Stimulated activated CD8-positive, alpha-beta memory T cell treated with anti-CD3 and anti-CD28 coated beads, Interleukin-7, amount 100 ng/mL, for 48 hours (primary cell): ENCODE data around the gene MYADML2.
A peak's percentile ranks its signal among the peaks of the same experiment; 100 is the strongest.
"Not testable (repeated sequence)": the region's sequence is repeated elsewhere in the genome, so short reads cannot be mapped to it uniquely, and the experiment has no call there.

Source experiments
- DNase-seq, 2 donors: peaks; one replicate each; pipeline ENCODE4 v3.0.0-alpha.2; 2020; ENCODE audit warnings: low read depth in 1 of 2; ENCODE audit errors: extremely low read depth in 1 of 2

Gene MYADML2

DNA sequence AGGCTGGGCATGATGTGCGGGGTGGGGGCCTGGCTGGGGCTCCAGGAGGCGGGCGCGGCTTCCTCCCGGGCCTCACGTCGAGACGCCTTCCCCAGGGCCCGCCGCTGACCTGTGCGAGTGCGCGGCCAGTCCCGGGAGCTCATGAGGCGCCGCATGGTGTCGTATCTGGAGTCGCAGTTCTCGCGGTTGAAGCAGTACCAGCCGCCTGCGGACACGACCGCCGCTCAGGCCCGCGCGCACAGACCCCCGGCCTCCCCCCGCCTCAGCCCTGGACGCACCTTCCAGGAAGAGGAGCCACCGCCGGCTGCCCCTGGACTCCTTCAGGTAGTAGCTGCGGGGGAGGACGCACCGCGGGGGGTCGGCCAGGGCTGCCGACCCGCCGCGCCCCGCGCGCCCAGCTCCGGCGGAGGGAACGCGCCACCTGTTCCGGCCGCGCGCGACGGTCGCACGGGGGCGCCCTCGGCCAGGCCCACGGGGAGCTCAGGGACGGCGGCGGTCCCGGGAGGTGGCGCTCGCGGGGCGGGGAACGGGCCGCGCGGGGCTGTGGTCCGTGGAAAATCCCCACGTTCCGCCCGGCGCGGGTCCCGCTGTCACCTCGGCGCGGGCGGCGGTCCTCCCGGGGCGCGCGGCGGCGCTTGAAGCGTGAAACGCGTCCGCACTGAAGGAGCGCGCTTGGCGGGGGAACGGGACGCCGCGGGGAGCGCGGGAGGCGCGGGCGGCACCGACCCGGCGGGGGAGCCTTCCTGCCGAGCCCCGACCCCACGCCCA is 12.5 kb upstream of the MYADML2 start:
- DNase-seq: peak; percentile 44 to 46

- DNase-seq: no peak
Measured at GRCh38 chr17:81958633-81959342, 11.8 kb upstream of the MYADML2 start.

DNA sequence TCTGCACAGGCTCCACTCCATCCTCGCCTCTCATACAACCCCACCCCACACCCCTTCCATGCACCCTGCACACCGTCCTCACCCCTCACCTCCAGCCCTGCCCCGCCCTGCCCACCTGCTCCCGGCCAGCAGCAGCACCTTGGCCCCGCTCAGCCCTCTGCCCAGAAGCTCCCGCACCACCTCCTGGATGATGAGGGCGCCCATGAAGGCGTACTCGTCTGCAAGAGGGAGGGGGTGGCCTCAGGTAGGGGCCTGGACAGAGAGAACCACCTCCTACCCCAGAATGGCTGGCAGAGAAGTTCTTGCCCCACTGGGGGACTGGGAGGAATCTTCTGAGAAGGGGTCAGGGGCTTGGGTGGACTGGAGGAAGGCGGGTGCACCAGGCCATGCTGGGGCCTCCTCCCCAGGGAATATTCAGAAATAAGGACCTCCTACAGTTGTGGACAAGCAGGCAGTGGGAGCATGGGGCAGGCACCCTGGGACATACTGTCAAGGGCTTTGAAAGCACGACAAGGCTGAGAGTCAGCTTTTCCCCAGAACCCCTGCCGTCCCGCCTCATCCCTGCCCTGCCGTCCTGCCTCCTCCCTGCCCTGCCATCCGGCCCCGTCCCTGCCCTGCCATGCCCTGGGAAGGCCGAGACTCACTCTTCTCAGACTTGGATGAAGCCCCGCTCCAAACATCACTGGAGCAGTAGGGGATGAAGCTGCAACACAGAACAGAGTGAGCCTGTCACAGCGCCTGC is 10.8 kb upstream of the MYADML2 start:
- DNase-seq: no peak

DNA sequence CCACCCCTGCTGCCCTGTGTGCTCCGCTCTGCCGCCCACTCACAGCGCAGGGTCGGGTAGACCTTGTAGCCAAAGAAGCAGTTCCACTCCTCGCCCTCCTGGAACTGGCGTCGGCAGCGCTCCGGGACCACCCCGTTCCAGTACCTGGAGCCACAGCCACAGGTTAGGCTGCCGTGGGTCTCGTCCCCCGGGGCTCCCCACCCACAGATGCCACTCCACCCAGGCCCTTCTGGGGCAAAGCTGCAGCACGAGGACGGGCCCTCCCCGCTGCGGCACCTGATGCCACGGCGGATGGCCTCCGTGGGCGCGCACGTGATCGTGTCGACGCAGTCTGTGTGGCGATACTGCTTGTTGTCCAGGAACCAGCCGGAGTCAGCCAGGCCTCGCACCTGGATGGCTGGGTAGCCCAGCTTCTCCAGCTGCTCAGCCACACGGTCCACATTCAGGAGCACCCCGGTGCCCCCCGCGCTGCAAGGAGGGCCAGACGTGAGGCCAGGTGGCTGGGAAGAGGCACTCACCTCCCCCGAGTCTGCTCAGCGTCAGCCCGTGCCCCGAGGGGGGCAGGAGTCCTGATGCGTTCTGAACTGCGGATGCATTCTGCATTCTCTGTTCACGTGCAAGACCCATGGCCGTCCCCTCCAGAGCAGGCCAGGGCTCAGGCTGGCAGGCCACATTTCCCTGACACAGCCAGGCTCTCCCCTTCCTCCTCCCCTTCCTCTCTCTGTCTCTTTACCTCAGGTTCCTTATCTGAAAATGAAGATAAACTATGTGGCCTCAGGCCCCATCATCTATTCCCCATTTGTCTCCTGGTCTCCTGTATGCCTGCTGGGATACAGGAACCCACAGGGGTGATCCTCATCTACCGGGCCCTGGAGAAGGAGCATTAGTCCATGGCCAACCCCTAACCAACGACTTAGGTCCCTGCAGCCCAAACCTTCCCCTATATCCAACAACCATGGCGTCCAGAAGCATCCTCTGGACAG is 9.9 kb upstream of the MYADML2 start:
- DNase-seq: no peak

DNA sequence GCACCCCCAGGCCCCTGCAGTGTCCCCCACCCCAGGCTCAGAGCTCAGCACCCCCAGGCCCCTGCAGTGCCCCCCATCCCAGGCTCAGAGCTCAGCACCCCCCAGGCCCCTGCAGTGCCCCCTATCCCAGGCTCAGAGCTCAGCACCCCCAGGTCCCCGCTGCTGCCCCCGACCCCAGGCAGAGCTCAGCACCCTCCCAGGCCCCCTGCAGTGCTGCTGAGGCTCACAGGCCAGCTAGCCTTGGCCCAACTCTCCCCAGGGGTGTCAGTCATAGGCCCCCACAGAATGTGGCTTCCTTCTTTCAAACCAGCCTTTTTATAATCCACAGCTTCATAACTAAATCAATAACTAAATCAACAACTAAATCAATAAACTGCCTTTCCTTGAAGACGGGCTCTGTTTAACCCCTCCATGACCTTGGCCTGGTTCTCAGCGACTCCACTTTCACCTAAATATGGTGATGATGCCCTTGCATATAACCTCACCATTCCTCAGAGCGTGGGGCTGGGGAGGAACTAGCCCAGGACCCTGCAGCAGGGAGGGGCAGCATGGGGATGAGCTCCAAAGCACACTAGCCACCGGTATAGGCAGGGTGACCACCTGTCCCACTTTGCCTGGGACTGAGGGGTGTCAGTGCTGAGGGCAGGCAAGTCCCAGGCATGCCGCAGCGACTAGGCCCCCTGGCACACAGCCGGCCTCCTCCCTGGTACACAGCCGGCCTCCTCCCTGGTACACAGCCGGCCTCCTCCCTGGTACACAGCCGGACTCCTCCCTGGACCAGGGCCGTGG is 8.9 kb upstream of the MYADML2 start:
- no peak for DNase-seq

GRCh38 chr17:81955058-81955681 is 8.1 kb upstream of the MYADML2 start:
- no peak for DNase-seq

- no peak for DNase-seq
Measured at GRCh38 chr17:81954131-81955057, 7.4 kb upstream of the MYADML2 start.

DNA sequence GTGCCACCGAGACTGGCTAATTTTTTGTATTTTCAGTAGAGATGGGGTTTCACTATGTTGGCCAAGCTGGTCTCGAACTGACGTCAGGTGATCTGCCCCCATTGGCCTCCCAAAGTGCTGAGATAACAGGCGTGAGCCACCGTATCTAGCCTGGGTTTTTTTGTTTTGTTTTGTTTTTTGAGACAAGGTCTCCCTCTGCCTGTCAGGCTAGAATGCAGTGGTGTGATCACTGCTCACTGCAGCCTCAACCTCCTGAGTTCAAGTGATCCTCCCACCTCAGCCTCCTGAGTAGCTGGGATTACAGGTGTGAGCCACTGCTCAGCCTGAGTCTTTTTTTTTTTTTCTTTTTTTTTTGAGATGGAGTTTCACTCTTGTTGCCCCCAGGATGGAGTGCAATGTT is 6.4 kb upstream of the MYADML2 start:
- not testable (repeated sequence) for DNase-seq

DNA sequence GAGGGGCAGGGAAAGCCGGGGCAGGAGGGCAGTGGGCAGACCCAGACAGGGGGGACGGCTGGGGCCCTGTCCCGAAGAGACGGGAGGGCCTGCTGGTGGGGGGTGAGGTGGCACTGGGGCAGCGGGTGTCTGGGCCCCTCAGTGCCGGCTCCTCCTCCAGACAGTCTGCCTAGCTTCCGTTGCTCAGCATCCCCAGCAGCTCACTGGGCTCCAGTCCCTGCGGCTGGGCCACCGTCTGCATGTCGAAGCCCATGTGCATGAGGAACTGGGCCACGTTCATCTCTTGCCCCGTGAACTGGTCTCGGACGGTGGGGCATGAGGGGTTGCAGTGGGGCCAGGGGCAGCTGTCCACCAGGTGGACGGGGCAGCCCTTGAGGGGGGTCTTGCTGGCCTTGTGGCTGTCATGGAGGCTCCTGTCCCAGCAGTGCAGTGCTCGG is 5.8 kb upstream of the MYADML2 start:
- DNase-seq: no peak

GRCh38 chr17:81951785-81952684 is 5.0 kb upstream of the MYADML2 start:
- DNase-seq: no peak

- DNase-seq: no peak
Measured at GRCh38 chr17:81950501-81950900, 3.5 kb upstream of the MYADML2 start.

- no peak for DNase-seq
Measured at GRCh38 chr17:81948635-81949378, 1.8 kb upstream of the MYADML2 start.

DNA sequence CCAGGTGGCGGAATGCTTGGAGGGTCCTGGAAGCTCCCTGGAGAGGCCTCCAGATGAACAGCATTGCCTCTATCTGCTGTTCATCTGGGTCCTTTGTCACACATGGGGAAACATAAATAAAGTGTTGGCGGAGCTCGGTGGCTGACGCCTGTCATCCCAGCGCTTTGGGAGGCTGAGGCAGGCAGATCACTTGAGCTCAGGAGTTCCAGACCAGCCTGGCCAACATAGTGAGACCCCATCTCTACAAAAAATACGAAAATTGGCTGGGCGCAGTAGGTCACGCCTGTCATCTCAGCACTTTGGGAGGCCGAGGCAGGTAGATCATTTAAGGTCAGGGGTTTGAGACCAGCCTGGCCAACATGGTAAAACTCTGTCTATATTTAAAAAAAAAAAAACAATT is 2.2 kb downstream of the MYADML2 start:
- no peak for DNase-seq

GRCh38 chr17:81942167-81942553 is 4.9 kb downstream of the MYADML2 start:
- no peak for DNase-seq

DNA sequence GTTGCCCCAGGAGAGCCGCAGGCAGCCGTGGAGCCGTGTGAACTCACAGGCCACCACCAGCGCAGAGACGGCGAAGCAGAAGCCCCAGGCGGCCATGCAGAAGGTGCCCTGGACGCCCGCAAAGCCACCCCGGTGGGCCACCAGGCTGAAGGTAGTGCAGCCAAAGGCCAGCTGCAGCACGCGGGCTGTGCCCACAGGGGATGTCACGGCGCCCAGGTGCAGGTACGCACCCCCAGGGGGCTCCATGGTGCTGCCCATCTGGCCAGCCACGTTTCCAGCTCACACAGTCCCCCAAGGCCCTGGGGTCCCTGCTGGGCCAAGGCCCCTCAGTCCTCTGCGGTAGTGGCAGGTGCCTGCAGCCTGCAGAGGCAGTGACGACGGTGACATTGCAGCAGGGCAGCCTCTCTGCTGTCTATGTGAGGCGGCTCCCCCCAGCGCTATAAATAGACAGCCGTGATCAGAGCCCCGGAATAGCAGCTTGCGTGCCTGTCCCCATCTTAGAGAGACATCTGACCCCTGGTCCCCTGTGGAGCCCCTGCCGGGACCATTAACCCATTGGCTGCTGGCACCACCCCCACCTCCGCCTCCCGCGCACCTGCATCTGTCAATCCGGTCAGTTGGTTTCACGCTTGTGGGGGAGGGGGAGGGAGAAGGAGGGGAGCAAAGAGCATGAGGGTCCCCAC is 5.4 kb downstream of the MYADML2 start:
- no peak for DNase-seq
